Activated CD8-positive, alpha-beta T cell treated with anti-CD3 and anti-CD28 coated beads for 36 hours (primary cell): Measurements from ENCODE around the gene ARHGAP26. TPM values are rescaled to one million over a fixed set of nuclear protein-coding genes. Genes with fewer than 3 reads are reported as not detected.

Experiments used
- ATAC-seq: fragments of 200-7000 bp; cut with Tn5 transposase; one replicate; pipeline ENCODE4 v1.10.0; 2021; ENCODE audit warnings: mild to moderate bottlenecking, moderate library complexity
- CTCF ChIA-PET: fragments of 350-600 bp; sonication (Branson Sonifier 250); formaldehyde crosslinking; loops from one replicate; lab custom pipeline; 2021; ENCODE audit warnings: antibody characterized with exemption; lab: Charles Lee
- POLR2A ChIA-PET: fragments of 350-600 bp; sonication (Branson Sonifier 250); formaldehyde crosslinking; loops from one replicate; lab custom pipeline; 2021; ENCODE audit warnings: antibody characterized with exemption; lab: Charles Lee
- DNase-seq: peaks from one replicate; pipeline ENCODE4 v3.0.0-alpha.2; 2020
- H3K27ac Mint-ChIP-seq: one replicate; pipeline ENCODE4 v1.8.0; 2021; ENCODE audit warnings: mild to moderate bottlenecking, mixed read lengths
- H3K27me3 Mint-ChIP-seq: one replicate; pipeline ENCODE4 v1.8.0; 2021; ENCODE audit warnings: mixed read lengths
- H3K36me3 Mint-ChIP-seq: one replicate; pipeline ENCODE4 v1.8.0; 2021; ENCODE audit warnings: low read depth, mixed read lengths
- H3K4me1 Mint-ChIP-seq: one replicate; pipeline ENCODE4 v1.8.0; 2021; ENCODE audit warnings: low read depth, mixed read lengths
- H3K4me3 Mint-ChIP-seq: one replicate; pipeline ENCODE4 v1.8.0; 2021; ENCODE audit warnings: mild to moderate bottlenecking, moderate library complexity, mixed read lengths
- H3K9me3 Mint-ChIP-seq: one replicate; pipeline ENCODE4 v1.8.0; 2021; ENCODE audit warnings: mixed read lengths
- intact Hi-C: fragments of 100-400 bp; cut with micrococcal nuclease; formaldehyde crosslinking; loops from one replicate; pipeline ENCODE4 v1.10.0; 2022
- total RNA-seq, 2 experiments: library from RNA; stranded (reverse); gene quantifications; one replicate each; pipeline ENCODE4 v1.2.3, GENCODE V29; 2021
- TF ChIP-seq, protein P1 (sequence below): fragments of 200-600 bp; IDR thresholded peaks from one replicate; pipeline ENCODE4 v1.8.0; 2022; ENCODE audit warnings: antibody characterized with exemption, mild to moderate bottlenecking

ARHGAP26 gene
- total RNA-seq, 2 experiments from 2014 or later = 12.7 to 18.0 TPM

GRCh38 chr5:143183989-143184388 is 413.8 kb downstream of the ARHGAP26 start:
- no peak for DNase-seq
- ChIA-PET POLR2A (interaction anchor here (0.7 to 1.3 kb wide), 2 partner anchors 12 to 82 kb away, joined by 3 to 4 read pairs; no protein-coding TSS in a partner anchor), CTCF (no interaction called here)
- Mint-ChIP-seq H3K27me3 (no peaks in the 10 kb centered on the region), H3K4me3 (no peak overlapping the region), H3K4me1 (peaks cover 43% of the 10 kb centered on the region), H3K9me3 (no peaks in the 10 kb centered on the region), H3K27ac (peak overlapping the region; percentile 66), H3K36me3 (peaks cover 13% of the 10 kb centered on the region)
- intact Hi-C loops = no loop called here
- TF ChIP-seq, protein P1, sequence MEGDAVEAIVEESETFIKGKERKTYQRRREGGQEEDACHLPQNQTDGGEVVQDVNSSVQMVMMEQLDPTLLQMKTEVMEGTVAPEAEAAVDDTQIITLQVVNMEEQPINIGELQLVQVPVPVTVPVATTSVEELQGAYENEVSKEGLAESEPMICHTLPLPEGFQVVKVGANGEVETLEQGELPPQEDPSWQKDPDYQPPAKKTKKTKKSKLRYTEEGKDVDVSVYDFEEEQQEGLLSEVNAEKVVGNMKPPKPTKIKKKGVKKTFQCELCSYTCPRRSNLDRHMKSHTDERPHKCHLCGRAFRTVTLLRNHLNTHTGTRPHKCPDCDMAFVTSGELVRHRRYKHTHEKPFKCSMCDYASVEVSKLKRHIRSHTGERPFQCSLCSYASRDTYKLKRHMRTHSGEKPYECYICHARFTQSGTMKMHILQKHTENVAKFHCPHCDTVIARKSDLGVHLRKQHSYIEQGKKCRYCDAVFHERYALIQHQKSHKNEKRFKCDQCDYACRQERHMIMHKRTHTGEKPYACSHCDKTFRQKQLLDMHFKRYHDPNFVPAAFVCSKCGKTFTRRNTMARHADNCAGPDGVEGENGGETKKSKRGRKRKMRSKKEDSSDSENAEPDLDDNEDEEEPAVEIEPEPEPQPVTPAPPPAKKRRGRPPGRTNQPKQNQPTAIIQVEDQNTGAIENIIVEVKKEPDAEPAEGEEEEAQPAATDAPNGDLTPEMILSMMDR = no peak
- no peak for ATAC-seq

DNA sequence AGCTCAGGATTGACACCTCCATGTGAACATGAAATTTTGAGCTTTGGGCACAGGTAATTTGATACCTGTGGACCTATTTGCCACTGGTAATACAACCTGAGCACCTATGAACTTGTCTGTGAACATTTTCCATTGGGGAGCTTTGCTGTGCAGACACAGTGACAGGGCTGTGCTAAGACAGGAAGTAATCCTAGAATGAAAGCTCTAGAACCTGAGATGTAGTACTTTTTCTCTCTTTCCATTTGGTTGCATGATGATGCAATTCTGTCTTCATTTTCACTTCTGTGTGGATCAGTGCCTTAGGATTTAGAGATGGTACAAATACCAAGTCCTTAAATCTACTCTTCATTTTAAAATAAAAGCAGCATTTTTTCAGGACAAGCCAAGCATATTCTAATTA is 416.4 kb downstream of the ARHGAP26 start:
- ATAC-seq = peak; percentile 46
- intact Hi-C loops = no loop called here
- H3K4me3 Mint-ChIP-seq = no peak overlapping the region
- peaks cover 4% of the 10 kb centered on the region for H3K9me3 Mint-ChIP-seq
- POLR2A ChIA-PET = no interaction called here
- TF ChIP-seq, protein P1 = no peak
- H3K36me3 Mint-ChIP-seq = peaks cover 20% of the 10 kb centered on the region
- DNase-seq = no peak
- H3K27ac Mint-ChIP-seq = peak overlapping the region; percentile 22
- CTCF ChIA-PET = interaction anchor here (1.0 kb wide), 1 partner anchor 12 kb away, joined by 3 read pairs; no protein-coding TSS in a partner anchor
- H3K4me1 Mint-ChIP-seq = peaks cover 46% of the 10 kb centered on the region
- no peaks in the 10 kb centered on the region for H3K27me3 Mint-ChIP-seq

DNA sequence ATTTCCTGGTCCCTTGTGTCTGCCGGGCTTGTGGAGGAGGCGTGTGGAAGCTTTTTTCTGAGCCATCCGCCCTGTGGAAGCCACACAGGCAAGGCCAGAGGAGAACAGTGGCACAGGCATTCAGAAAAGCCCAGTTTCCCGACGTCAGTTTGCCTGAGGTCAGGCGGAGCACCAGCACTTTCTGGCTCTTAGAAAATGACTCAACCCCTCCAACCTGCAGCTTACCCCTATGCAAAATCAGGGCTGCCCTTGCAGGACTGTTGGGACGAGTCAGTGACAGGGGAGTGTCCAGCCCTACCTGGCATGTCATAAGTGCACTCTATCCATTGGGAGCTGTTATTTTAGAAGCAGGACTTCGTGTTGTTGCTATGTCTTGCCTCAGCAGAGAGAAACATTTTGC is 417.3 kb downstream of the ARHGAP26 start:
- Mint-ChIP-seq H3K4me1 (peaks cover 46% of the 10 kb centered on the region), H3K27ac (peak overlapping the region; percentile 32), H3K4me3 (no peak overlapping the region), H3K9me3 (peaks cover 4% of the 10 kb centered on the region), H3K36me3 (peaks cover 22% of the 10 kb centered on the region), H3K27me3 (no peaks in the 10 kb centered on the region)
- DNase-seq = no peak
- TF ChIP-seq, protein P1 = no peak
- intact Hi-C loops = no loop called here
- POLR2A ChIA-PET = no interaction called here
- CTCF ChIA-PET = interaction anchor here (1.0 to 1.2 kb wide), 2 partner anchors 13 to 21 kb away, joined by 3 read pairs; no protein-coding TSS in a partner anchor
- ATAC-seq = no peak

DNA sequence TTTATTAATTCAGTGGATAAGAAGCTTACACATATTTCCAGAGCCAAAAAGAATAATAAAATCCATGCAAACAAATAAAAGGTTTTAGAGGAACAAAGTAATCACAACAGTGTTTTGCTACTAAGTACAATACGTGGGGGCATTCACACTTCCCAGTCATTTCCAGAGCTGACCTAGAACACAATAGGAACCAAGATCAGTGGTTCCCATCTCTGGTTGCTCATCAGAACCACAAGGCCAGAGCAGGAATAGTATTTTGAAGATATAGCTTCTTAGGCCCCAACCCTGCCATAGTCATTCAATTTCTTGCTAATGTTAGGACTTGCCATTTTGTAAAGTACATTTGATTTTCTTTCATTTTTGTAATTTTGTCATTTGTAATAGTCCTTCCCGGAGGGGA is 417.9 kb downstream of the ARHGAP26 start:
- peaks cover 42% of the 10 kb centered on the region for H3K4me1 Mint-ChIP-seq

GRCh38 chr5:143188692-143189091 is 418.5 kb downstream of the ARHGAP26 start:
- H3K27me3 Mint-ChIP-seq = no peaks in the 10 kb centered on the region
- TF ChIP-seq, protein P1 = no peak
- no peak for DNase-seq
- H3K36me3 Mint-ChIP-seq = peaks cover 22% of the 10 kb centered on the region
- H3K9me3 Mint-ChIP-seq = peaks cover 4% of the 10 kb centered on the region
- peak; percentile 62 for ATAC-seq
- H3K4me1 Mint-ChIP-seq = peaks cover 36% of the 10 kb centered on the region
- ChIA-PET POLR2A (interaction anchor here (1.1 kb wide), 2 partner anchors 127 to 213 kb away, joined by 3 read pairs; no protein-coding TSS in a partner anchor), CTCF (interaction anchor here (0.8 to 1.5 kb wide), 3 partner anchors 14 to 41 kb away, joined by 3 to 5 read pairs (median 3); no protein-coding TSS in a partner anchor)
- no peak overlapping the region for H3K4me3 Mint-ChIP-seq
- H3K27ac Mint-ChIP-seq = no peak overlapping the region
- intact Hi-C loops = no loop called here

More for the DNA sequence above, 417.9 kb downstream of the ARHGAP26 start:
- Mint-ChIP-seq H3K4me3 (no peak overlapping the region), H3K9me3 (peaks cover 4% of the 10 kb centered on the region), H3K36me3 (peaks cover 22% of the 10 kb centered on the region), H3K27me3 (no peaks in the 10 kb centered on the region), H3K27ac (no peak overlapping the region)
- POLR2A ChIA-PET = interaction anchor here (1.1 kb wide), 1 partner anchor 126 kb away, joined by 3 read pairs; no protein-coding TSS in a partner anchor
- ATAC-seq (no peak), DNase-seq (no peak)
- CTCF ChIA-PET = interaction anchor here (1.2 to 1.5 kb wide), 2 partner anchors 22 to 41 kb away, joined by 3 to 5 read pairs; no protein-coding TSS in a partner anchor
- intact Hi-C loops = no loop called here
- TF ChIP-seq, protein P1 = no peak
